ENCODE results near the gene CDC42.

Gene CDC42

GRCh38 chr1:22129501-22130117 lies 77.1 kb downstream of the CDC42 start:
- no peak for DNase-seq (ENCODE audit: low spot score)

DNA sequence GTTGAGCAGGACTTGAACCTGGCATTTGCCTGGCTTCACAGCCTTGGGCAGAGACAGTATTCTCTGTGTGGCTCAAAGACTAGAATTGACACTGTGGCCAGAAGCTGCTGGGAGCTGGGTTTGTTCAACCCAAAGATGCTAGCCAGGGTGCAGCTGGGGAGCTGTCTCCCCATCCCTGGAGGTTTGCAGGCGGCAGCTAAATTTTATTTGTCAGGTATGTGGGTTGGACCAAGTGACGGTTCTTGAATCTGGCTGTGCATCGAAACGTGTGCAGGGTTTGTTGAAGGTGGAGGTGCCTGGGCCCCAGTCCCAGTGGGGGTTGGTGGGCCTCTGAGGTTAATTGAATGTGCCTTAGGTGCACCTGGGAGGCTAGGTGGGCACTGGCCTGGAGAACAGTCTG lies 78.6 kb downstream of the CDC42 start:
- DNase-seq (ENCODE audit: low spot score): no peak

- DNase-seq (ENCODE audit: low spot score): peak; percentile 40
These were observed 79.5 kb downstream of the CDC42 start for GRCh38 chr1:22131875-22132486.

- DNase-seq (ENCODE audit: low spot score): no peak
These were observed 80.2 kb downstream of the CDC42 start for GRCh38 chr1:22132517-22133235.

GRCh38 chr1:22133247-22133930 lies 80.9 kb downstream of the CDC42 start:
- DNase-seq (ENCODE audit: low spot score): no peak

DNA sequence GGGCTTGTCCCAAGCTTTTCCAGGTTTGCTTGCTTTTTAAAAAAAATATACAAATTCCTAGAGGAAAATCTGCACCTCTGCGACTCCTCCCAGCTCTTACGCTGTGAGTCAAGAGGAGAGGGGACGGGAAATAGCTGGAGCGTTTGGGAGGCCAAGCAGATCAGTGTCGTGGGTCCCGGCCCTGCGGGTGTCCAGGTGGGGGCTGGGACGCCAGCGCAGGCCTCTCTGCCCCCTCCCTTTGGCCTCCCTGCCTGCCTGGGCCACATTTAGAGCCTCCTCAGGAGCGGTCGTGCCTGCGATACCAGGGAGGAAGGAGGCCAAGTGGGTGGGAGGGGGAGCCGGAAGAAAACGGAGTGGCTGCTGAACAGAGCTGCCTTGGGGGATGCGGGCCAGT lies 81.4 kb downstream of the CDC42 start:
- DNase-seq (ENCODE audit: low spot score): no peak

DNA sequence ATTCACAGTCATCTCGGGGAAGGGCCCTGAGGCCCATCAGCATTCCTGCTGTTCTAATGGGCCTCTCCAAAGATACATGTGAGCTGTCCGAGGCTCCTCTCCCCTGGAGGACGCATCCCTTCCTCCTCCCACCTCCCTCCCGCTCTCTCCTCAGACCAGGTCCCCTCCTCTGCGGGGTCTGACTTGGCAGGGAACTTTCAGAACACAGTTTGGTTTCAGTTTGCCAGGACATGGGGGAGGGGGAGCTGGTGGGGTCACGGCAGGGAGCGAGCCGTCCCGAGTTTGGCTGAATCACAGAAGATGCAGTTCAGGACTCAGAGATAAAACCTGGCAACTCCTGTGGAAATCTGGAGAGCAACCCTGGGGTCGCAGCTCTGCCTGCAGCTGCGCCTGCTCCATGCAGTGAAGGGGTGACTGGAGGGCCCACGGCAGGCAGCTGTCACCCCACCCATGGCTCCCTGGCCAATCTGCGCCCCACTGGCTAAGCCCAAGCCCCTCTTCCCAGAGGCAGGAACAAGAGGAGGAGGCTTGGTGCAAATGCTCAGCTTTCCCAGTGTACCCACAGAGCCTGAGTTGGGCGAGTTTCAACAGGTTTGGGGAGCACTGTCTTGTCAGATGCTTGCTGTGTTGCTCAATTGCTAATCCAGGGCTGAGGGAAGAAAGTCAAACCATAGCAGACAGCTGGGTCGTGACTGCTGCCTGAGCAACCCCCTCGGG lies 84.7 kb downstream of the CDC42 start:
- DNase-seq (ENCODE audit: low spot score): no peak

- no peak for DNase-seq (ENCODE audit: low spot score)
These were observed 86.6 kb downstream of the CDC42 start for GRCh38 chr1:22139066-22139594.

DNA sequence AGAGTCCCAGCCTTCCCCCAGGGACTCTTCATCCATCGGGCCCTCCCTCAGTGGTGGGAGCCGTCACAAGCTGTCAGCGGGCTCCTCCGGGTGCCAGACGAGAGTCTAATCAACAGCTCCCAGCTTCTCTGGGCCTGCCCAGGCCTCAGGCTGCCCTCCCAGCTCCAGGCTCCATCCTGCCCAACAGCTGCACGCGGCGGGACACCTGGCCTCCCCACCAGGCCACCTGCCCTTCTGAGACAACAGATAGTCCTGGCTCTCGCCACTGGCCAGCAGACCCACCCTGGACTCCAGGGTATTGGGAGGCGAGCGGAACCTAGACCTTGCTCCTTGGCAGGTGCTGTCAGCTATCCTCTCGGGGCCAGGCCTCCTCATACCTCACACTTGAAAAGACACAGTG lies 87.3 kb downstream of the CDC42 start:
- no peak for DNase-seq (ENCODE audit: low spot score)

Measured in CD4-positive, alpha-beta T cell treated with Interleukin-15 for 4 hours (primary cell).